Liver (tissue), 3 donors: ENCODE data around the gene OSCP1.

Experiments
- FOXA1 ChIP-seq: IDR thresholded peaks from 2 replicates; pipeline ENCODE4 v1.6.1; 2016; ENCODE audit warnings: antibody characterized with exemption
- GABPA ChIP-seq, 2 donors: IDR thresholded peaks in 1 of 2; conservative IDR thresholded peaks in 1 of 2; 2 replicates each; pipeline ENCODE4 v1.6.1; 2016; ENCODE audit warnings: antibody characterized with exemption in 2 of 2, mild to moderate bottlenecking in 1 of 2, moderate library complexity in 1 of 2
- HNF4A ChIP-seq, 2 donors: conservative IDR thresholded peaks; 2 replicates each; pipeline ENCODE4 v1.6.1; 2016; ENCODE audit warnings: antibody characterized with exemption in 2 of 2, mild to moderate bottlenecking in 2 of 2
- RAD21 ChIP-seq, 2 donors: IDR thresholded peaks; 2 replicates each; pipeline ENCODE4 v1.6.1; 2016; ENCODE audit warnings: antibody characterized with exemption in 2 of 2, mild to moderate bottlenecking in 2 of 2
- SP1 ChIP-seq: IDR thresholded peaks from 2 replicates; pipeline ENCODE4 v1.6.1; 2018; ENCODE audit warnings: antibody characterized with exemption, mild to moderate bottlenecking
- TF ChIP-seq, protein P1 (sequence below): fragments of 150-350 bp; IDR thresholded peaks from 2 replicates; pipeline ENCODE4 v1.5.1; 2017; ENCODE audit warnings: improper control_type of control experiment, low read depth, low read length; ENCODE audit not compliant: missing input control
- TF ChIP-seq, protein P2 (sequence below): IDR thresholded peaks from 2 replicates; pipeline ENCODE4 v1.6.1; 2016; ENCODE audit warnings: antibody characterized with exemption
- TF ChIP-seq, protein P3 (sequence below): IDR thresholded peaks from 2 replicates; pipeline ENCODE4 v1.6.1; 2016; ENCODE audit warnings: antibody characterized with exemption, mild to moderate bottlenecking
- TF ChIP-seq, protein P4 (sequence below): IDR thresholded peaks from 2 replicates; pipeline ENCODE4 v1.6.1; 2016; ENCODE audit warnings: antibody characterized with exemption
- TF ChIP-seq, protein P5 (sequence below): IDR thresholded peaks from 2 replicates; pipeline ENCODE4 v1.6.1; 2016; ENCODE audit warnings: antibody characterized with exemption
- donor health status: healthy.
- donor health status: healthy.

DNA sequence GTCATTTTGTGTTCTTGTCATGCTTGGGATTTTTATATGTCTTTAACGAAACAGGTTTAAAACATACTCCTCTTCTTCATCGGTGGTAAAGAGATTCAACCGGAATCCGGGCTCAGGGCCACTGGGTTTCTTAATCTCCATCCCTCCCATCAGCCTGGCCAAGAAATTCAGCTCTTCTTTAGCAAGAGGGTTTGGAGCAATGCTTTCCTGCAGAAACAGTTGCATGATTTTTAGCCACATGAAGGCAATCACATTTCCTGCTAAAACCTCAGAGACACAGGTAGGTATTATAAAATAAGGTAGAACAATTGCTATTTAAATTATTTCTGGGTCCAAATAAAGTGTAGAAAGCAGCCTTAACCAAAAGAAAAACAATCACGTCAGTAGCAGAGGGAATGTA is 29.8 kb downstream of the OSCP1 start:
- TF ChIP-seq, protein P1, sequence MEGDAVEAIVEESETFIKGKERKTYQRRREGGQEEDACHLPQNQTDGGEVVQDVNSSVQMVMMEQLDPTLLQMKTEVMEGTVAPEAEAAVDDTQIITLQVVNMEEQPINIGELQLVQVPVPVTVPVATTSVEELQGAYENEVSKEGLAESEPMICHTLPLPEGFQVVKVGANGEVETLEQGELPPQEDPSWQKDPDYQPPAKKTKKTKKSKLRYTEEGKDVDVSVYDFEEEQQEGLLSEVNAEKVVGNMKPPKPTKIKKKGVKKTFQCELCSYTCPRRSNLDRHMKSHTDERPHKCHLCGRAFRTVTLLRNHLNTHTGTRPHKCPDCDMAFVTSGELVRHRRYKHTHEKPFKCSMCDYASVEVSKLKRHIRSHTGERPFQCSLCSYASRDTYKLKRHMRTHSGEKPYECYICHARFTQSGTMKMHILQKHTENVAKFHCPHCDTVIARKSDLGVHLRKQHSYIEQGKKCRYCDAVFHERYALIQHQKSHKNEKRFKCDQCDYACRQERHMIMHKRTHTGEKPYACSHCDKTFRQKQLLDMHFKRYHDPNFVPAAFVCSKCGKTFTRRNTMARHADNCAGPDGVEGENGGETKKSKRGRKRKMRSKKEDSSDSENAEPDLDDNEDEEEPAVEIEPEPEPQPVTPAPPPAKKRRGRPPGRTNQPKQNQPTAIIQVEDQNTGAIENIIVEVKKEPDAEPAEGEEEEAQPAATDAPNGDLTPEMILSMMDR = no peak
- TF ChIP-seq, protein P2, sequence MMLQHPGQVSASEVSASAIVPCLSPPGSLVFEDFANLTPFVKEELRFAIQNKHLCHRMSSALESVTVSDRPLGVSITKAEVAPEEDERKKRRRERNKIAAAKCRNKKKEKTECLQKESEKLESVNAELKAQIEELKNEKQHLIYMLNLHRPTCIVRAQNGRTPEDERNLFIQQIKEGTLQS = no peak
- TF ChIP-seq FOXA1 = no peak
- TF ChIP-seq, protein P3, sequence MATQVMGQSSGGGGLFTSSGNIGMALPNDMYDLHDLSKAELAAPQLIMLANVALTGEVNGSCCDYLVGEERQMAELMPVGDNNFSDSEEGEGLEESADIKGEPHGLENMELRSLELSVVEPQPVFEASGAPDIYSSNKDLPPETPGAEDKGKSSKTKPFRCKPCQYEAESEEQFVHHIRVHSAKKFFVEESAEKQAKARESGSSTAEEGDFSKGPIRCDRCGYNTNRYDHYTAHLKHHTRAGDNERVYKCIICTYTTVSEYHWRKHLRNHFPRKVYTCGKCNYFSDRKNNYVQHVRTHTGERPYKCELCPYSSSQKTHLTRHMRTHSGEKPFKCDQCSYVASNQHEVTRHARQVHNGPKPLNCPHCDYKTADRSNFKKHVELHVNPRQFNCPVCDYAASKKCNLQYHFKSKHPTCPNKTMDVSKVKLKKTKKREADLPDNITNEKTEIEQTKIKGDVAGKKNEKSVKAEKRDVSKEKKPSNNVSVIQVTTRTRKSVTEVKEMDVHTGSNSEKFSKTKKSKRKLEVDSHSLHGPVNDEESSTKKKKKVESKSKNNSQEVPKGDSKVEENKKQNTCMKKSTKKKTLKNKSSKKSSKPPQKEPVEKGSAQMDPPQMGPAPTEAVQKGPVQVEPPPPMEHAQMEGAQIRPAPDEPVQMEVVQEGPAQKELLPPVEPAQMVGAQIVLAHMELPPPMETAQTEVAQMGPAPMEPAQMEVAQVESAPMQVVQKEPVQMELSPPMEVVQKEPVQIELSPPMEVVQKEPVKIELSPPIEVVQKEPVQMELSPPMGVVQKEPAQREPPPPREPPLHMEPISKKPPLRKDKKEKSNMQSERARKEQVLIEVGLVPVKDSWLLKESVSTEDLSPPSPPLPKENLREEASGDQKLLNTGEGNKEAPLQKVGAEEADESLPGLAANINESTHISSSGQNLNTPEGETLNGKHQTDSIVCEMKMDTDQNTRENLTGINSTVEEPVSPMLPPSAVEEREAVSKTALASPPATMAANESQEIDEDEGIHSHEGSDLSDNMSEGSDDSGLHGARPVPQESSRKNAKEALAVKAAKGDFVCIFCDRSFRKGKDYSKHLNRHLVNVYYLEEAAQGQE = no peak
- no peak for TF ChIP-seq SP1
- TF ChIP-seq, protein P4, sequence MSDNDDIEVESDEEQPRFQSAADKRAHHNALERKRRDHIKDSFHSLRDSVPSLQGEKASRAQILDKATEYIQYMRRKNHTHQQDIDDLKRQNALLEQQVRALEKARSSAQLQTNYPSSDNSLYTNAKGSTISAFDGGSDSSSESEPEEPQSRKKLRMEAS = no peak
- no peak for TF ChIP-seq HNF4A (conservative IDR thresholded peaks at IDR 0.05)
- TF ChIP-seq, protein P5, sequence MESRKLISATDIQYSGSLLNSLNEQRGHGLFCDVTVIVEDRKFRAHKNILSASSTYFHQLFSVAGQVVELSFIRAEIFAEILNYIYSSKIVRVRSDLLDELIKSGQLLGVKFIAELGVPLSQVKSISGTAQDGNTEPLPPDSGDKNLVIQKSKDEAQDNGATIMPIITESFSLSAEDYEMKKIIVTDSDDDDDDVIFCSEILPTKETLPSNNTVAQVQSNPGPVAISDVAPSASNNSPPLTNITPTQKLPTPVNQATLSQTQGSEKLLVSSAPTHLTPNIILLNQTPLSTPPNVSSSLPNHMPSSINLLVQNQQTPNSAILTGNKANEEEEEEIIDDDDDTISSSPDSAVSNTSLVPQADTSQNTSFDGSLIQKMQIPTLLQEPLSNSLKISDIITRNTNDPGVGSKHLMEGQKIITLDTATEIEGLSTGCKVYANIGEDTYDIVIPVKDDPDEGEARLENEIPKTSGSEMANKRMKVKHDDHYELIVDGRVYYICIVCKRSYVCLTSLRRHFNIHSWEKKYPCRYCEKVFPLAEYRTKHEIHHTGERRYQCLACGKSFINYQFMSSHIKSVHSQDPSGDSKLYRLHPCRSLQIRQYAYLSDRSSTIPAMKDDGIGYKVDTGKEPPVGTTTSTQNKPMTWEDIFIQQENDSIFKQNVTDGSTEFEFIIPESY = no peak
- TF ChIP-seq RAD21 (IDR thresholded peaks at IDR 0.05) = no peak
- TF ChIP-seq GABPA (IDR thresholded peaks at IDR 0.05 in 1 of 2, conservative IDR thresholded peaks at IDR 0.05 in 1 of 2) = no peak
